Stimulated activated naive CD8-positive, alpha-beta T cell treated with anti-CD3 and anti-CD28 coated beads, Interleukin-15, Interleukin-2, amounts not matched to agents 100 ng/mL and 50 ng/mL, for 24 hours (primary cell): ENCODE results near the gene B4GALNT3.
A peak's percentile ranks its signal among the peaks of the same experiment; 100 is the strongest.

Experiments
- H3K27ac Mint-ChIP-seq: one replicate; pipeline ENCODE4 v1.8.0; 2021; ENCODE audit warnings: mild to moderate bottlenecking, mixed read lengths
- H3K27me3 Mint-ChIP-seq: one replicate; pipeline ENCODE4 v1.8.0; 2021; ENCODE audit warnings: mixed read lengths
- H3K36me3 Mint-ChIP-seq: one replicate; pipeline ENCODE4 v1.8.0; 2021; ENCODE audit warnings: low read depth, mixed read lengths
- H3K4me1 Mint-ChIP-seq: one replicate; pipeline ENCODE4 v1.8.0; 2021; ENCODE audit warnings: low read depth, mixed read lengths
- H3K4me3 Mint-ChIP-seq: one replicate; pipeline ENCODE4 v1.8.0; 2021; ENCODE audit warnings: mild to moderate bottlenecking, mixed read lengths
- H3K9me3 Mint-ChIP-seq: one replicate; pipeline ENCODE4 v1.8.0; 2021; ENCODE audit warnings: mixed read lengths

B4GALNT3 gene

GRCh38 chr12:546265-546919 lies 86.7 kb downstream of the B4GALNT3 start:
- no peak overlapping the region for H3K4me3 Mint-ChIP-seq
- peaks cover 19% of the 10 kb centered on the region for H3K27me3 Mint-ChIP-seq
- H3K36me3 Mint-ChIP-seq = no peaks in the 10 kb centered on the region
- H3K4me1 Mint-ChIP-seq = peaks cover 9% of the 10 kb centered on the region
- H3K27ac Mint-ChIP-seq = no peak overlapping the region
- H3K9me3 Mint-ChIP-seq = no peaks in the 10 kb centered on the region

DNA sequence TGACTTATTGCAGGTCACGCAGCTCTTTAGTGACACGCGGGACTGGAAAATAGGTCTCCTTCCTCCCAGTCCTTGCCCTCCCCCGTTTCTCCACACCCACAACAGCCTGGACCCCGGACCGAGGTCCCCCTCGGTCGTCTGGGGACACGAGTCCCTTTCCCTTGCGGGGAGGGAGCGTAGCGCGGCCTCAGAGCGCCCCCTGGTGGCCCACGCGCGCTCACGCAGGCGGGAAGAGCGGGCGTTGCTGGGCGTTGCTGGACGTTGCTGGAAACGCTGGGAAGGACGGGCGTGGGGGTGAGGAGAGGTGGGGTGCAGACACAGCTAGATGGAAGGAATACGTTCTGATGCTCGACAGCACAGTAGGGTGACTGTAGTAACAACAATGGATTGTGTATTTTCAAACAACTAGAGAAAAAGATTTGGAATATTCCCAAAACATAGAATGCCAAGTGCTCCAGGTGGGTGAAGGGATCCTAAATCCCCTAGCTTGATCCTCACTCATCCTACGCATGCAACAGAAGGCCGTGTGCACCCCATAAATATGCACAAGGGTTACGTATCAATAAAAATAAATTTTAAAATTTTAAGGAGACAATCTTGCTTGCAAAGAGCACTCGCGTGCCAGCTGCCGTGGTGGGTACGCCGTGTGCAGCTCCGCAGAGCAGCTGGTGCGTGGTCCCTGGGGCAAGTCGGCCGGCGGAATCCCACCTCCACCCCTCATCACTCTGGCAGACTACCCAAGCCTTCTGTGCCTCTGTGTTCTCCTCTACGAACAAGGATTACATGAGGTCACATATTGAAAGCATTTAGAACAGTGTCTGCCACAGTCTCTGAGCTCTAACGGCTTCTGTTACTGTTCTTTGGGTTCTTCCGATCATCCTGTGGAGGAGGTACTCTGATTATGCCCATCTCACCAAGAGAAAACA lies 87.4 kb downstream of the B4GALNT3 start:
- Mint-ChIP-seq H3K27me3 (peaks cover 19% of the 10 kb centered on the region), H3K27ac (no peak overlapping the region), H3K9me3 (no peaks in the 10 kb centered on the region), H3K4me3 (no peak overlapping the region), H3K36me3 (no peaks in the 10 kb centered on the region), H3K4me1 (peaks cover 15% of the 10 kb centered on the region)

GRCh38 chr12:547883-548470 lies 88.2 kb downstream of the B4GALNT3 start:
- H3K36me3 Mint-ChIP-seq = no peaks in the 10 kb centered on the region
- peaks cover 19% of the 10 kb centered on the region for H3K27me3 Mint-ChIP-seq
- peaks cover 23% of the 10 kb centered on the region for H3K4me1 Mint-ChIP-seq
- no peak overlapping the region for H3K4me3 Mint-ChIP-seq
- H3K27ac Mint-ChIP-seq = no peak overlapping the region
- no peaks in the 10 kb centered on the region for H3K9me3 Mint-ChIP-seq

GRCh38 chr12:549476-550082 lies 89.8 kb downstream of the B4GALNT3 start:
- H3K4me1 Mint-ChIP-seq = peaks cover 32% of the 10 kb centered on the region
- no peak overlapping the region for H3K4me3 Mint-ChIP-seq
- H3K36me3 Mint-ChIP-seq = no peaks in the 10 kb centered on the region
- no peak overlapping the region for H3K27ac Mint-ChIP-seq
- H3K27me3 Mint-ChIP-seq = peaks cover 14% of the 10 kb centered on the region
- no peaks in the 10 kb centered on the region for H3K9me3 Mint-ChIP-seq

DNA sequence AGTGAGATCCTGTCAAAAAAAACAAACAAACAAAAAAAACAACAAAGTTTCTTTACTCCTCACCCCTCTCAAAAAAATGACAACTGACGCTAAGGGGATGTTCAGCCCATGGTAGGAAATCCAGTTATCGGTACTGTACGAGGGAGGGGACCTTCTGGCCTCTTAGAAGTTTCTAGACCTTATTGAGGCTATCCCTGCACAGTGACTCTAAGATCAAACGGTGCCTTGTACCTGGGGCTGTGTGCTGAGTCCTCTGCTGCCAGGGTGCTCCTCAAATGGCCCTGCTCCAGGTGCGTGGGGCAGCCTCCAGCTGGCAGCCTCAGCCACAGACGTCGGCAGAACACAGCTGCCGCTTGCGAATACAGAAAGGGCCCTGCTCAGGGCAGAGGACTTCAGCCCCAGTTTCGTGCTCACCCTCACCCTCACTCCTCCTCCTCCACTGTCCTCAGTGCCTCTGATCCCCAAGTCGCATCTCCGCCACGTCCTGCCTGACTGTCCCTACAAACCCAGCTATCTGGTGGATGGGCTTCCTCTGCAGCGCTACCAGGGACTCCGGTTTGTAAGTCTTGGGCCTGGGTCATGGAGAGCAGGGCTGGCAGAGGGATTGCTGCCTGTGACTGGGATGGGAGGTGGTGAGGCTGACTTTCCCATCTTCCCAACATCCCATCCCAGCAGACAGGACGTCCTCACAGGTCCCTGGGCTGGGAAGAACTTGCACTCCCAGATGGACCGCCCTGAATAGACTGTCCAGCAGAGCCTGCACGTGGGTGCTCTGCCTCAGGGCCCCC lies 90.9 kb downstream of the B4GALNT3 start:
- Mint-ChIP-seq H3K4me1 (peaks cover 32% of the 10 kb centered on the region), H3K4me3 (no peak overlapping the region), H3K27me3 (peaks cover 8% of the 10 kb centered on the region), H3K9me3 (no peaks in the 10 kb centered on the region), H3K36me3 (no peaks in the 10 kb centered on the region), H3K27ac (no peak overlapping the region)

DNA sequence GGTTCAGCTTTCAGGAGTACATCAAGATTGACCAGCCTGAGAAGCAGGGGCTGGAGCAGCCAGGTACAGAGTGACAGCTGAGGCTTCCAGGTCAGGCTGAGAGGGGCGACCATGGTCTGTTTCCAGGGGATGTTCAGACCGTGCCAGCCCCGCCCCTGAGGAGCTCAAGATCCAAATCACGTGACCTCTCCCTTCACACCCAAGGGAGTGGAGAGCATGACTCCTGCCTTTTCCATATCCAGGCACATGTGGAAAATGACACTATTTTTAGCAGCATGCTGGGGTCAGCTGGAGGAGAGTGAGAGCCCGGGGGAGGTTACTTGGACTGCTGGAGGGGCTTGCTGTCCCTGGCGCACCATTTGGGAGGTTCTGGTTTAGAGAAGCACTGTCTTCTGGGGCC lies 92.7 kb downstream of the B4GALNT3 start:
- peaks cover 26% of the 10 kb centered on the region for H3K4me1 Mint-ChIP-seq
- H3K4me3 Mint-ChIP-seq = no peak overlapping the region
- no peaks in the 10 kb centered on the region for H3K36me3 Mint-ChIP-seq
- H3K9me3 Mint-ChIP-seq = no peaks in the 10 kb centered on the region
- H3K27me3 Mint-ChIP-seq = peaks cover 4% of the 10 kb centered on the region
- no peak overlapping the region for H3K27ac Mint-ChIP-seq

GRCh38 chr12:553216-554000 lies 93.7 kb downstream of the B4GALNT3 start:
- Mint-ChIP-seq H3K4me3 (no peak overlapping the region), H3K27ac (peak overlapping the region; percentile 49), H3K9me3 (no peaks in the 10 kb centered on the region), H3K36me3 (no peaks in the 10 kb centered on the region), H3K4me1 (peaks cover 26% of the 10 kb centered on the region), H3K27me3 (no peaks in the 10 kb centered on the region)

- Mint-ChIP-seq H3K27ac (peak overlapping the region; percentile 49), H3K27me3 (no peaks in the 10 kb centered on the region), H3K36me3 (no peaks in the 10 kb centered on the region), H3K4me3 (no peak overlapping the region), H3K4me1 (peaks cover 26% of the 10 kb centered on the region), H3K9me3 (no peaks in the 10 kb centered on the region)
These were observed 94.2 kb downstream of the B4GALNT3 start for GRCh38 chr12:554001-554285.

GRCh38 chr12:556498-556897 lies 96.8 kb downstream of the B4GALNT3 start:
- no peaks in the 10 kb centered on the region for H3K27me3 Mint-ChIP-seq
- no peaks in the 10 kb centered on the region for H3K36me3 Mint-ChIP-seq
- H3K27ac Mint-ChIP-seq = no peak overlapping the region
- H3K9me3 Mint-ChIP-seq = no peaks in the 10 kb centered on the region
- peaks cover 26% of the 10 kb centered on the region for H3K4me1 Mint-ChIP-seq
- no peak overlapping the region for H3K4me3 Mint-ChIP-seq

- Mint-ChIP-seq H3K27me3 (no peaks in the 10 kb centered on the region), H3K9me3 (no peaks in the 10 kb centered on the region), H3K36me3 (no peaks in the 10 kb centered on the region), H3K27ac (no peak overlapping the region), H3K4me1 (peaks cover 25% of the 10 kb centered on the region), H3K4me3 (no peak overlapping the region)
These were observed 98.8 kb downstream of the B4GALNT3 start for GRCh38 chr12:558580-558979.

- H3K4me3 Mint-ChIP-seq = no peak overlapping the region
- H3K9me3 Mint-ChIP-seq = no peaks in the 10 kb centered on the region
- no peak overlapping the region for H3K27ac Mint-ChIP-seq
- H3K36me3 Mint-ChIP-seq = no peaks in the 10 kb centered on the region
- H3K27me3 Mint-ChIP-seq = no peaks in the 10 kb centered on the region
- peaks cover 26% of the 10 kb centered on the region for H3K4me1 Mint-ChIP-seq
These were observed 99.6 kb downstream of the B4GALNT3 start for GRCh38 chr12:559208-559905.

- Mint-ChIP-seq H3K9me3 (no peaks in the 10 kb centered on the region), H3K4me1 (peaks cover 31% of the 10 kb centered on the region), H3K4me3 (no peak overlapping the region), H3K27me3 (no peaks in the 10 kb centered on the region), H3K36me3 (no peaks in the 10 kb centered on the region), H3K27ac (no peak overlapping the region)
These were observed 100.2 kb downstream of the B4GALNT3 start for GRCh38 chr12:559906-560455.

DNA sequence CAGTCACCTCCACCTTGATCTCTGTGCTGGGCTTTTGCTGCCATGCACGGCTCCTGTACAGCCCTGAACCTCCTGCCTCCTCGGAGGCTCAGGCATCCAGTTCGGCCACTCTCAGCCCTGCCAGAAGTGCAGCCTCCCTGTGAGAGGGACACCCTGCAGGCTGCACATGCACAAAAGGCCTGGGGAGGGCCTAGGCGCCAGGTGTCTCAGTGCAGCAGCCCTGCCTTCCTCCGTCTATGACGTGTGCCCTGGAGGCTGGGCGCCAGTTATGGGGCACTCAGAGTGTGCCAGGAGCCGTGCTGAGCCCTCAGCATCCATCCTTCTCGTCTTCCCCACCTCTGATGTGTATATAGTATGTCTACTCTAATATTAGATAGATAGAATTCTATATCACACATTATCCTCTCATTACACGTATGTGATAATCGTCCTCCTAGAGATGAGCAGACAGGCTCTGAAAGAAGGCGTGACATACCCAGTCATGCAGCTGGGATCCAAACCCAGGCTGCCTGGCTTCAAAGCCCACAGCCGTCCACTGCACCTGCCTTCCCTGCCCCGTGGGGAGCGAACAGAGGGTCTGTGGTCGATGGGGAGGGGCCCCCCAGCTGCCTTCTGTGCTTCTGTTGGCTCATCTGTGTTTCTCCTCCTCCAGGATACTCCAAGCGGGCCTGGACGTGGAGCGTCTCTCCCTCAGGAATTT lies 101.1 kb downstream of the B4GALNT3 start:
- H3K4me1 Mint-ChIP-seq = peaks cover 40% of the 10 kb centered on the region
- no peaks in the 10 kb centered on the region for H3K36me3 Mint-ChIP-seq
- H3K27ac Mint-ChIP-seq = no peak overlapping the region
- H3K9me3 Mint-ChIP-seq = no peaks in the 10 kb centered on the region
- H3K27me3 Mint-ChIP-seq = no peaks in the 10 kb centered on the region
- H3K4me3 Mint-ChIP-seq = no peak overlapping the region
